ENCODE measurements around the gene PLCB1.

Gene PLCB1

GRCh38 chr20:8427419-8428040, 295.5 kb downstream of the PLCB1 start:
- Histone ChIP-seq H3K9me3 (no peaks in the 10 kb centered on the region), H3K4me3 (no peak overlapping the region), H3K27me3 (no peaks in the 10 kb centered on the region), H3K4me1 (peaks cover 0 to 16% (median 1%) of the 10 kb centered on the region in 4 donors), H3K27ac (no peak overlapping the region), H3K36me3 (no peaks in the 10 kb centered on the region)
- intact Hi-C loops (cut with DNase I; ENCODE audit: low total_unique reads) = no loop called here
- DNase-seq = no peak
- TF ChIP-seq CTCF (IDR thresholded peaks at IDR 0.05) = no peak

- Histone ChIP-seq H3K36me3 (no peaks in the 10 kb centered on the region), H3K27me3 (no peaks in the 10 kb centered on the region), H3K4me3 (no peak overlapping the region), H3K9me3 (no peaks in the 10 kb centered on the region), H3K27ac (no peak overlapping the region), H3K4me1 (peaks cover 0 to 16% (median 1%) of the 10 kb centered on the region in 4 donors)
- no peak for TF ChIP-seq CTCF (IDR thresholded peaks at IDR 0.05)
- no peak for DNase-seq
- intact Hi-C loops (cut with DNase I; ENCODE audit: low total_unique reads) = no loop called here
These were observed 296.9 kb downstream of the PLCB1 start for GRCh38 chr20:8428988-8429387.

- intact Hi-C loops (cut with DNase I; ENCODE audit: low total_unique reads) = loop anchor here (5.0 kb wide), 1 partner anchor 1814 kb away; no protein-coding TSS in a partner anchor
- H3K4me3 ChIP-seq = no peak overlapping the region
- H3K9me3 ChIP-seq = no peaks in the 10 kb centered on the region
- DNase-seq = no peak
- no peaks in the 10 kb centered on the region for H3K36me3 ChIP-seq
- H3K27ac ChIP-seq = no peak overlapping the region
- TF ChIP-seq CTCF (IDR thresholded peaks at IDR 0.05) = no peak
- no peaks in the 10 kb centered on the region for H3K27me3 ChIP-seq
- peaks cover 0 to 16% (median 1%) of the 10 kb centered on the region in 4 donors for H3K4me1 ChIP-seq
These were observed 299.7 kb downstream of the PLCB1 start for GRCh38 chr20:8431538-8432434.

GRCh38 chr20:8432435-8433148, 300.5 kb downstream of the PLCB1 start:
- peaks cover 0 to 16% (median 1%) of the 10 kb centered on the region in 4 donors for H3K4me1 ChIP-seq
- no peaks in the 10 kb centered on the region for H3K9me3 ChIP-seq
- no peak for TF ChIP-seq CTCF (IDR thresholded peaks at IDR 0.05)
- H3K36me3 ChIP-seq = no peaks in the 10 kb centered on the region
- DNase-seq = no peak
- no peak overlapping the region for H3K4me3 ChIP-seq
- H3K27me3 ChIP-seq = no peaks in the 10 kb centered on the region
- intact Hi-C loops (cut with DNase I; ENCODE audit: low total_unique reads) = loop anchor here (5.0 kb wide), 1 partner anchor 1815 kb away; no protein-coding TSS in a partner anchor
- H3K27ac ChIP-seq = no peak overlapping the region

- H3K4me3 ChIP-seq = no peak overlapping the region
- intact Hi-C loops (cut with DNase I; ENCODE audit: low total_unique reads) = loop anchor here (5.0 kb wide), 1 partner anchor 1816 kb away; no protein-coding TSS in a partner anchor
- no peaks in the 10 kb centered on the region for H3K9me3 ChIP-seq
- no peak for DNase-seq
- H3K4me1 ChIP-seq = peaks cover 0 to 16% (median 1%) of the 10 kb centered on the region in 4 donors
- H3K27ac ChIP-seq = no peak overlapping the region
- TF ChIP-seq CTCF (IDR thresholded peaks at IDR 0.05) = no peak
- no peaks in the 10 kb centered on the region for H3K27me3 ChIP-seq
- H3K36me3 ChIP-seq = no peaks in the 10 kb centered on the region
These were observed 301.2 kb downstream of the PLCB1 start for GRCh38 chr20:8433291-8433690.
